ENCODE results near the gene CCDC27.

- TF ChIP-seq JUND (IDR thresholded peaks at IDR 0.05) (no peak), SP1 (IDR thresholded peaks at IDR 0.05; ENCODE audit: low read depth) (no peak), EZH2phosphoT487 (IDR thresholded peaks at IDR 0.05; ENCODE audit: borderline replicate concordance) (no peak), EGR1 (IDR thresholded peaks at IDR 0.05; ENCODE audit: low read depth) (no peak), MAX (IDR thresholded peaks at IDR 0.05) (peak; percentile 99), CTCF (IDR thresholded peaks at IDR 0.05 in 2 of 3, conservative IDR thresholded peaks at IDR 0.05 in 1 of 3; ENCODE audit: borderline replicate concordance in 1 of 3, insufficient read depth in 1 of 3, low read depth in 2 of 3, low read length in 2 of 3) (peak; percentile 73 to 76 (median 74)), ZNF274 (IDR thresholded peaks at IDR 0.05; ENCODE audit: low read depth, low read length) (no peak)
Observed at GRCh38 chr1:3775490-3776230, 23.4 kb downstream of the CCDC27 start.

Measured in HCT116 (cell line).